ENCODE measurements around the gene TLE6. TPM values are rescaled to one million over a fixed set of nuclear protein-coding genes. Genes with fewer than 3 reads are reported as not detected.

TLE6 gene
- total RNA-seq, 2 donors from 2014 or later: 0.57 to 3.4 TPM

GRCh38 chr19:2967972-2968371, 9.4 kb upstream of the TLE6 start:
- no peak for DNase-seq (ENCODE audit: low spot score)
- intact Hi-C loops (cut with DNase I): loop anchor here (10.0 kb wide), 1 partner anchor 137 kb away; no protein-coding TSS in a partner anchor

GRCh38 chr19:2969104-2969504, 8.3 kb upstream of the TLE6 start:
- DNase-seq (ENCODE audit: low spot score): no peak
- intact Hi-C loops (cut with DNase I): loop anchor here (10.0 kb wide), 1 partner anchor 136 kb away; no protein-coding TSS in a partner anchor

GRCh38 chr19:2970201-2970835, 7.0 kb upstream of the TLE6 start:
- DNase-seq (ENCODE audit: low spot score): no peak
- intact Hi-C loops (cut with DNase I): no loop called here

- DNase-seq (ENCODE audit: low spot score): peak; percentile 94
- intact Hi-C loops (cut with DNase I): no loop called here
These were observed 4.1 kb upstream of the TLE6 start for GRCh38 chr19:2973229-2973628.

- peak; percentile 86 for DNase-seq (ENCODE audit: low spot score)
- intact Hi-C loops (cut with DNase I): loop anchor here in 1 of 2 donors (5.0 kb wide), 1 partner anchor 63 kb away; no protein-coding TSS in a partner anchor
These were observed 2.9 kb upstream of the TLE6 start for GRCh38 chr19:2974342-2975041.

- intact Hi-C loops (cut with DNase I): loop anchor here in 1 of 2 donors (5.0 kb wide), 1 partner anchor 61 kb away; no protein-coding TSS in a partner anchor
- DNase-seq (ENCODE audit: low spot score): no peak
These were observed 759 bp upstream of the TLE6 start for GRCh38 chr19:2976609-2977000.

GRCh38 chr19:2977746-2978138, 378 bp downstream of the TLE6 start:
- no peak for DNase-seq (ENCODE audit: low spot score)
- intact Hi-C loops (cut with DNase I): loop anchor here in 1 of 2 donors (5.0 kb wide), 1 partner anchor 60 kb away; no protein-coding TSS in a partner anchor

GRCh38 chr19:2978166-2978767, 903 bp downstream of the TLE6 start:
- intact Hi-C loops (cut with DNase I): loop anchor here in 1 of 2 donors (5.0 kb wide), 1 partner anchor 59 kb away; no protein-coding TSS in a partner anchor
- no peak for DNase-seq (ENCODE audit: low spot score)

GRCh38 chr19:2978772-2979171, 1.4 kb downstream of the TLE6 start:
- intact Hi-C loops (cut with DNase I): loop anchor here in 1 of 2 donors (5.0 kb wide), 1 partner anchor 59 kb away; no protein-coding TSS in a partner anchor
- DNase-seq (ENCODE audit: low spot score): no peak

GRCh38 chr19:2981898-2982297, 4.5 kb downstream of the TLE6 start:
- DNase-seq (ENCODE audit: low spot score): no peak
- intact Hi-C loops (cut with DNase I): no loop called here

GRCh38 chr19:2982561-2982960, 5.2 kb downstream of the TLE6 start:
- DNase-seq (ENCODE audit: low spot score): no peak
- intact Hi-C loops (cut with DNase I): no loop called here

GRCh38 chr19:2982983-2983350, 5.6 kb downstream of the TLE6 start:
- DNase-seq (ENCODE audit: low spot score): peak; percentile 96
- intact Hi-C loops (cut with DNase I): no loop called here

GRCh38 chr19:2983351-2984214, 6.2 kb downstream of the TLE6 start:
- DNase-seq (ENCODE audit: low spot score): peak; percentile 91
- intact Hi-C loops (cut with DNase I): no loop called here

GRCh38 chr19:2984215-2984528, 6.8 kb downstream of the TLE6 start:
- intact Hi-C loops (cut with DNase I): no loop called here
- no peak for DNase-seq (ENCODE audit: low spot score)

- no peak for DNase-seq (ENCODE audit: low spot score)
- intact Hi-C loops (cut with DNase I): loop anchor here in 1 of 2 donors (5.0 kb wide), 1 partner anchor 45 kb away; no protein-coding TSS in a partner anchor
These were observed 9.7 kb downstream of the TLE6 start for GRCh38 chr19:2986951-2987524.

GRCh38 chr19:2987797-2988196, 10.4 kb downstream of the TLE6 start:
- intact Hi-C loops (cut with DNase I): loop anchor here in 1 of 2 donors (5.0 kb wide), 1 partner anchor 45 kb away; no protein-coding TSS in a partner anchor

GRCh38 chr19:2988568-2988967, 11.2 kb downstream of the TLE6 start:
- DNase-seq (ENCODE audit: low spot score): no peak
- intact Hi-C loops (cut with DNase I): loop anchor here in 1 of 2 donors (5.0 kb wide), 1 partner anchor 44 kb away; no protein-coding TSS in a partner anchor

More at GRCh38 chr19:2987797-2988196, 10.4 kb downstream of the TLE6 start:
- no peak for DNase-seq (ENCODE audit: low spot score)

- DNase-seq (ENCODE audit: low spot score): no peak
- intact Hi-C loops (cut with DNase I): loop anchor here in 1 of 2 donors (5.0 kb wide), 1 partner anchor 43 kb away; no protein-coding TSS in a partner anchor
These were observed 12.0 kb downstream of the TLE6 start for GRCh38 chr19:2989236-2989946.

All from posterior vena cava (tissue), 2 donors.